ENCODE results near the gene PACRG.

DNA sequence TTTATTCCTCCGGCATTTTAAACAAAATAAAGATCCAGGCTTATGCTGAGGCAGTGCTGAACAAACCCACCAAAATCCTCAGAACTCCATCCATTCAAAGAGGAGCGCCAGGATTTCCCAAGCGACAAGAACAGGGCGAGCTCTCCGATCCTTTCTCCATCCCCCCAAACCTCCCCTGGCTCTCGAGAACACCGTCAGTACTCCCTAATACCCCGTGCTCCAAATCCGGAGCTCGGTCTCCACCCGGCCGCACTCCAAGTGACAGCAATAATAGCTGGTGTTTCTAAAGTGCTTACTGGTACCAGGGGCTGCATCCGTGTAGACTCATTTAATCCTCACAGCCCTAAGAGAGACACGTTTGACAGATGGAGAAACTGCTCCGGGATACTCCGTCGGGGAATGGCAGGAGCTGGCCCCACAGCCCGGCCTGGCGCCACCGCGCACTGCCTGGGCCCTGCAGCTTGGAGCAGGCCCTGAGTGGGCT is 409.7 kb downstream of the PACRG start:
- TF ChIP-seq CTCF (IDR thresholded peaks at IDR 0.05) (no peak), POLR2AphosphoS5 (IDR thresholded peaks at IDR 0.05) (no peak), POLR2A (IDR thresholded peaks at IDR 0.05) (no peak)

Measured in prostate gland (tissue), 2 donors.